Liver (tissue), 9 donors: ENCODE results near the gene RPL7L1. TPM values are rescaled to one million over a fixed set of nuclear protein-coding genes. Genes with fewer than 3 reads are reported as not detected.

Experiments
- DNase-seq: peaks from one replicate; pipeline ENCODE4 v3.0.0-alpha.2; 2017; ENCODE audit warnings: low spot score
- H3K27ac ChIP-seq, 2 donors: one replicate each; pipeline ENCODE4 v1.7.0; 2013; ENCODE audit warnings: inconsistent platforms in 2 of 2, low read length in 2 of 2, control low read depth in 1 of 2, low read depth in 1 of 2, mild to moderate bottlenecking in 1 of 2
- H3K27me3 ChIP-seq, 4 donors: one replicate each; pipeline versions ENCODE4 v1.6.1 to v1.7.0; 2013; ENCODE audit warnings: low read length in 3 of 4, inconsistent platforms in 1 of 4, mild to moderate bottlenecking in 1 of 4, moderate library complexity in 1 of 4; ENCODE audit not compliant: control insufficient read depth in 4 of 4, insufficient read depth in 4 of 4
- H3K36me3 ChIP-seq, 4 donors: one replicate each; pipeline versions ENCODE4 v1.6.1 to v1.7.0; 2013; ENCODE audit warnings: low read length in 3 of 4, mild to moderate bottlenecking in 3 of 4, low read depth in 1 of 4, moderate library complexity in 1 of 4; ENCODE audit not compliant: control insufficient read depth in 4 of 4, insufficient read depth in 3 of 4
- H3K4me1 ChIP-seq, 4 donors: one replicate each; pipeline versions ENCODE4 v1.6.1 to v1.7.0; 2013; ENCODE audit warnings: low read length in 3 of 4, mild to moderate bottlenecking in 3 of 4, moderate library complexity in 1 of 4; ENCODE audit not compliant: control insufficient read depth in 4 of 4, insufficient read depth in 4 of 4
- H3K4me3 ChIP-seq, 3 donors: one replicate each; pipeline versions ENCODE4 v1.6.1 to v1.7.0; 2013; ENCODE audit warnings: low read length in 3 of 3, control low read depth in 1 of 3, low read depth in 1 of 3, mild to moderate bottlenecking in 1 of 3
- H3K9ac ChIP-seq, 2 donors: one replicate each; pipeline ENCODE4 v1.7.0; 2013; ENCODE audit warnings: low read length in 2 of 2, mild to moderate bottlenecking in 2 of 2, moderate library complexity in 2 of 2, control low read depth in 1 of 2, low read depth in 1 of 2
- H3K9me3 ChIP-seq, 4 donors: one replicate each; pipeline versions ENCODE4 v1.6.1 to v1.7.0; 2013; ENCODE audit warnings: low read length in 3 of 4; ENCODE audit not compliant: control insufficient read depth in 4 of 4
- CTCF ChIP-seq: fragments of 150-350 bp; IDR thresholded peaks from 2 replicates; pipeline ENCODE4 v1.5.1; 2017; ENCODE audit warnings: improper control_type of control experiment, low read depth, low read length; ENCODE audit not compliant: missing input control
- EGR1 ChIP-seq, 2 donors: IDR thresholded peaks; 2 replicates each; pipeline ENCODE4 v1.6.1; 2016 to 2018; ENCODE audit warnings: antibody characterized with exemption in 2 of 2, low read depth in 2 of 2
- FOXA1 ChIP-seq: IDR thresholded peaks from 2 replicates; pipeline ENCODE4 v1.6.1; 2016; ENCODE audit warnings: antibody characterized with exemption
- FOXA2 ChIP-seq: IDR thresholded peaks from 2 replicates; pipeline ENCODE4 v1.6.1; 2016; ENCODE audit warnings: antibody characterized with exemption
- HNF4A ChIP-seq, 2 donors: conservative IDR thresholded peaks; 2 replicates each; pipeline ENCODE4 v1.6.1; 2016; ENCODE audit warnings: antibody characterized with exemption in 2 of 2, mild to moderate bottlenecking in 2 of 2
- HNF4G ChIP-seq: IDR thresholded peaks from 2 replicates; pipeline ENCODE4 v1.6.1; 2016; ENCODE audit warnings: antibody characterized with exemption
- JUND ChIP-seq, 2 donors: IDR thresholded peaks; 2 replicates each; pipeline ENCODE4 v1.6.1; 2016; ENCODE audit warnings: antibody characterized with exemption in 2 of 2
- NR2F2 ChIP-seq: IDR thresholded peaks from 2 replicates; pipeline ENCODE4 v1.6.1; 2016; ENCODE audit warnings: antibody characterized with exemption
- RAD21 ChIP-seq, 2 donors: IDR thresholded peaks; 2 replicates each; pipeline ENCODE4 v1.6.1; 2016; ENCODE audit warnings: antibody characterized with exemption in 2 of 2, mild to moderate bottlenecking in 2 of 2
- RXRA ChIP-seq, 2 donors: IDR thresholded peaks; 2 replicates each; pipeline ENCODE4 v1.6.1; 2017 to 2018; ENCODE audit warnings: antibody characterized with exemption in 2 of 2, mild to moderate bottlenecking in 1 of 2
- SP1 ChIP-seq: IDR thresholded peaks from 2 replicates; pipeline ENCODE4 v1.6.1; 2018; ENCODE audit warnings: antibody characterized with exemption, mild to moderate bottlenecking
- TAF1 ChIP-seq: conservative IDR thresholded peaks from 2 replicates; pipeline ENCODE4 v1.6.1; 2016; ENCODE audit warnings: antibody characterized with exemption, mild to moderate bottlenecking
- ZBTB33 ChIP-seq: IDR thresholded peaks from 2 replicates; pipeline ENCODE4 v1.6.1; 2016; ENCODE audit warnings: antibody characterized with exemption
- WGBS: extraction: QIAGEN DNeasy Blood & Tissue Kit; methylation state at CpG from one replicate; pipeline ENCODE4 v1.1.7; 2013; 5-methylcytosine and 5-hydroxymethylcytosine counted together
- polyA plus RNA-seq, 2 donors: library from polyadenylated mRNA; stranded (reverse) in 1 of 2; unstranded in 1 of 2; fragments of 200-250 nt in 1 of 2; fragments of >200 nt in 1 of 2; fragmentation: Nextera tagmentation in 1 of 2; extraction: Ambion mirVana in 1 of 2; gene quantifications; one replicate each; pipeline versions ENCODE4 v1.2.1 to v1.2.3, GENCODE V29; 2013 to 2015
- total RNA-seq, 2 donors: library from RNA; depleted of rRNA; stranded (reverse); fragments of >200 nt; gene quantifications; one replicate each; pipeline ENCODE4 v1.2.3, GENCODE V29; 2014
- TF ChIP-seq, protein P1 (sequence below): IDR thresholded peaks from 2 replicates; pipeline ENCODE4 v1.6.1; 2016; ENCODE audit warnings: antibody characterized with exemption
- donor health status: healthy.
- donor health status: healthy.
- donor health status: healthy.
- donor health status: healthy.
- donor health status: healthy.

The RPL7L1 gene
- total and polyA plus RNA-seq, 4 donors, result 39.6 to 63.8 (median 47.9) TPM

- TF ChIP-seq HNF4G (no peak), RAD21 (IDR thresholded peaks at IDR 0.05) (no peak), ZBTB33 (no peak), HNF4A (conservative IDR thresholded peaks at IDR 0.05) (peak; percentile 15 to 19)
- no peak for DNase-seq
- Histone ChIP-seq H3K4me1 (peaks cover 0 to 4% (median 0%) of the 10 kb centered on the region in 4 donors), H3K36me3 (peaks cover 0 to 2% (median 0%) of the 10 kb centered on the region in 4 donors), H3K9me3 (no peaks in the 10 kb centered on the region), H3K27me3 (no peaks in the 10 kb centered on the region), H3K4me3 (no peak overlapping the region), H3K27ac (no peak overlapping the region), H3K9ac (no peak overlapping the region)
- 60% methylated on average over 2 of the region's 2 CpGs for WGBS
Observed at GRCh38 chr6:42846505-42846904, 32.9 kb upstream of the RPL7L1 start.

GRCh38 chr6:42848700-42849099 lies 30.7 kb upstream of the RPL7L1 start:
- Histone ChIP-seq H3K4me3 (no peak overlapping the region), H3K9me3 (no peaks in the 10 kb centered on the region), H3K9ac (no peak overlapping the region), H3K4me1 (peaks cover 0 to 4% (median 0%) of the 10 kb centered on the region in 4 donors), H3K27ac (no peak overlapping the region), H3K36me3 (peaks cover 0 to 9% (median 4%) of the 10 kb centered on the region in 4 donors), H3K27me3 (no peaks in the 10 kb centered on the region)
- TF ChIP-seq NR2F2 (no peak), ZBTB33 (no peak), EGR1 (IDR thresholded peaks at IDR 0.05; ENCODE audit: low read depth in 2 of 2) (no peak), CTCF (no peak), FOXA1 (no peak), JUND (IDR thresholded peaks at IDR 0.05) (no peak), HNF4A (conservative IDR thresholded peaks at IDR 0.05) (no peak), FOXA2 (no peak), HNF4G (no peak), SP1 (no peak), RAD21 (IDR thresholded peaks at IDR 0.05) (no peak), TAF1 (no peak), RXRA (IDR thresholded peaks at IDR 0.05) (no peak)
- TF ChIP-seq, protein P1, sequence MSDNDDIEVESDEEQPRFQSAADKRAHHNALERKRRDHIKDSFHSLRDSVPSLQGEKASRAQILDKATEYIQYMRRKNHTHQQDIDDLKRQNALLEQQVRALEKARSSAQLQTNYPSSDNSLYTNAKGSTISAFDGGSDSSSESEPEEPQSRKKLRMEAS, result no peak
- 93% methylated on average over 4 of the region's 4 CpGs for whole genome bisulfite sequencing
- no peak for DNase-seq
